Pancreas (tissue), 10 donors: ENCODE results near the gene AUP1. TPM values are rescaled to one million over a fixed set of nuclear protein-coding genes. Genes with fewer than 3 reads are reported as not detected.

Source experiments
- ATAC-seq, 4 donors: fragments of 200-7000 bp; cut with Tn5 transposase; one replicate each; pipeline versions ENCODE4 v1.8.0 to v1.9.1; 2020; ENCODE audit warnings: mild to moderate bottlenecking in 4 of 4, moderate library complexity in 4 of 4
- DNase-seq, 6 donors: peaks; one replicate each; pipeline ENCODE4 v3.0.0-alpha.2; 2020
- FAIRE-seq: peaks from 2 replicates; lab custom pipeline; 2012; peaks lifted over from hg19 to GRCh38; lab: Jason Lieb, UNC
- H3K27ac ChIP-seq, 4 donors: fragments of 200-600 bp; sonication (generic); 1 replicate in 3 of 4; 2 replicates in 1 of 4; pipeline versions ENCODE4 v1.5.0 to v1.8.0; 2020
- H3K27me3 ChIP-seq, 4 donors: fragments of 200-600 bp; one replicate each; pipeline ENCODE4 v1.8.0; 2021
- H3K36me3 ChIP-seq, 3 donors: fragments of 200-600 bp; sonication (generic) in 1 of 3; one replicate each; pipeline versions ENCODE4 v1.5.0 to v1.8.0; 2020 to 2021
- H3K4me1 ChIP-seq, 3 donors: fragments of 200-600 bp; one replicate each; pipeline ENCODE4 v1.8.0; 2021
- H3K4me3 ChIP-seq, 4 donors: fragments of 200-600 bp; sonication (generic) in 2 of 4; one replicate each; pipeline versions ENCODE4 v1.5.0 to v1.8.0; 2020 to 2021
- H3K9me3 ChIP-seq, 4 donors: fragments of 200-600 bp; one replicate each; pipeline ENCODE4 v1.8.0; 2021
- WGBS, 2 donors: extraction: QIAGEN DNeasy Blood & Tissue Kit; methylation state at CpG; one replicate each; pipeline ENCODE4 v1.1.7; 2013; 5-methylcytosine and 5-hydroxymethylcytosine counted together
- intact Hi-C, 3 donors: fragments of 100-400 bp; cut with DNase I; formaldehyde crosslinking; loops; one replicate each; pipeline versions ENCODE4 v1.11.1 to v1.14.2; 2022
- polyA plus RNA-seq, 2 donors: library from polyadenylated mRNA; stranded (reverse); fragments of 200-250 nt; gene quantifications; one replicate each; pipeline ENCODE4 v1.2.3, GENCODE V29; 2013
- total RNA-seq, 6 donors: library from RNA; stranded (reverse); fragmentation: NEBNext Ultra II Directional in 4 of 6; extraction: Animal tissue kit (Norgen Biotek cat#: 25700) in 4 of 6; gene quantifications; one replicate each; pipeline versions ENCODE4 v1.2.1 to v1.2.4, GENCODE V29; 2021 to 2023
- TF ChIP-seq, protein P1 (sequence below), 4 donors: fragments of 200-600 bp; sonication (generic) in 3 of 4; IDR thresholded peaks; one replicate each; pipeline versions ENCODE4 v1.5.0 to v1.8.0; 2021; ENCODE audit warnings: antibody characterized with exemption in 4 of 4
- donor health status: healthy with polysubstance abuse.
- donor health status: DM: no; HTN: no; CAD: no; lungs with moderate emphysema.
- donor health status: DM: no; HTN: no; CAD: no.
- donor health status: control.
- donor health status: control.
- donor health status: Bipolar disorder and iron deficiency.
- donor health status: DM: yes; HTN: yes; CAD: no.
- donor health status: DM: no; HTN: no; CAD: no.
- donor health status: DM: no; HTN: no; CAD: no.
- donor health status: DM: yes; HTN: yes; CAD: no.

AUP1 gene
- total and polyA plus RNA-seq, 8 donors: 62.1 to 258 (median 71.8) TPM

DNA sequence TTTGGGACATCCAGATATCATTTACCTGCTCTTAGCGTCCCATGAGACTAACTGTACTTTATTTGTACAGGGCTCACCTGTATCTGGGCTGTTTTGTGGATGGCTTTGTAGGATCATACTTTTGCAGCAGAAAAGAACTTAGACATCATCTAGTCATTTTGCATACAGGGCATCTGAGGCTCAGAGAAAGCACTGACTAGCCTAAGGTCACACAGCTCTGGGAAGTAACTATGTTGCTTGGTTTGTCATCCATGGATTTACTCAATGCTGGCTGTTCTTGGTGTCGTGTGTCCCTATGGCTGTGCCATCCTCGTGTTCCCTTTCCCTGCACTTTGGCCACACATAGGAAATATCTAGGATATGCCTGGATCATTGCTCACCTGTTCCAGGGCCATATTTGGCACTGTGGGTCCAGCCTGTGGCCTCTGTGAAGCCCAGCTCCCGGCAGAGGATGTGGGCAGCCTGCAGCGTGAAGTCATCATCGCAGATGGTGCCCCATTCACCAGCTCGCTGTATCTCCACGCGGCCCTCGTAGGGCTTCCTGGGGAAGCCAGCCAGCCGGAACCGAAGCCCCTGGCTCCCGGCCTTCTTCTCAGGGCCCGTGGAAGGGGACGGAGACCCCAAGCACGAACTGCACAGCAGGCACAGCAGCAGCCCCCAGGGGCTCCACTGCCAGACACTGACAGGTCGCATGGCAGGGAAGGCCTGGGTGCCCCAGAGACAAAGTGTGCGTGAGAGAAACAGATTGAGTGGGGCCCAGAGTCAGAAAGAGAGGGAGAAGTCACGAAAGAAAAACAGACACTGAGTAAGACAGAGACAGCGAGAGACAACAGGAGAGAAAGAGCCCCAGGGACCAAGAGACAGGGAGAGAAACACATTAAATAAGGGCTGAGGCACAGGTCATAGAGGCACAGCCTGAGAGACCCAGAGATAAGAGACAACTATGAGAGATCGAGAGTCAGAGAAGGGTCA is 22.7 kb upstream of the AUP1 start:
- H3K36me3 ChIP-seq: no peaks in the 10 kb centered on the region
- DNase-seq (peak in 1 of 6 donors; percentile 42), FAIRE-seq (no peak), ATAC-seq (no peak)
- intact Hi-C loops: no loop called here
- no peaks in the 10 kb centered on the region for H3K9me3 ChIP-seq
- no peaks in the 10 kb centered on the region for H3K27me3 ChIP-seq
- TF ChIP-seq, protein P1, sequence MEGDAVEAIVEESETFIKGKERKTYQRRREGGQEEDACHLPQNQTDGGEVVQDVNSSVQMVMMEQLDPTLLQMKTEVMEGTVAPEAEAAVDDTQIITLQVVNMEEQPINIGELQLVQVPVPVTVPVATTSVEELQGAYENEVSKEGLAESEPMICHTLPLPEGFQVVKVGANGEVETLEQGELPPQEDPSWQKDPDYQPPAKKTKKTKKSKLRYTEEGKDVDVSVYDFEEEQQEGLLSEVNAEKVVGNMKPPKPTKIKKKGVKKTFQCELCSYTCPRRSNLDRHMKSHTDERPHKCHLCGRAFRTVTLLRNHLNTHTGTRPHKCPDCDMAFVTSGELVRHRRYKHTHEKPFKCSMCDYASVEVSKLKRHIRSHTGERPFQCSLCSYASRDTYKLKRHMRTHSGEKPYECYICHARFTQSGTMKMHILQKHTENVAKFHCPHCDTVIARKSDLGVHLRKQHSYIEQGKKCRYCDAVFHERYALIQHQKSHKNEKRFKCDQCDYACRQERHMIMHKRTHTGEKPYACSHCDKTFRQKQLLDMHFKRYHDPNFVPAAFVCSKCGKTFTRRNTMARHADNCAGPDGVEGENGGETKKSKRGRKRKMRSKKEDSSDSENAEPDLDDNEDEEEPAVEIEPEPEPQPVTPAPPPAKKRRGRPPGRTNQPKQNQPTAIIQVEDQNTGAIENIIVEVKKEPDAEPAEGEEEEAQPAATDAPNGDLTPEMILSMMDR (IDR thresholded peaks at IDR 0.05): no peak
- no peak overlapping the region for H3K4me3 ChIP-seq
- 83 to 85% methylated on average over 21 of the region's 21 CpGs for WGBS, 2 donors
- H3K27ac ChIP-seq: no peak overlapping the region
- peaks cover 0 to 7% (median 3%) of the 10 kb centered on the region in 3 donors for H3K4me1 ChIP-seq

DNA sequence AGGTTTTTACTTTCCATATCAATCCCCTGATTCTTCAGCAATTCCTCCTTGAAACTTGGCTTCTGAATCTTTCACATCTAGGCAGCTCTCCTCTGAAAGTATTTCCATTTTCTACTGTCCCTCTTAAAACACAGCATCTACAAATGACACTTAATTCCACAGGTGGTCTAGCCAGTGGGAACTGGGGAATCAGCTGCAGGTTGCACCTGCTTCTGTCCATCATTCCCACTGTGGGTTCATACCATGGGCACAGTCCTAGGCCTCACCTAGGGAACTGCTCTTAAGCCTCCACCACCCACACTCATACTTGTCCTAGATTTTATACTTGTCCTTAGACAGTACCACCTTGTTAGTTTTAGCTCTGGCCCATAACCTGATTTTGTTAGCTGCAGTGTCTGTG is 22.0 kb upstream of the AUP1 start:
- ATAC-seq: no peak
- Histone ChIP-seq H3K4me3 (no peak overlapping the region), H3K27ac (no peak overlapping the region), H3K36me3 (no peaks in the 10 kb centered on the region), H3K4me1 (peaks cover 0 to 7% (median 3%) of the 10 kb centered on the region in 3 donors), H3K27me3 (no peaks in the 10 kb centered on the region), H3K9me3 (no peaks in the 10 kb centered on the region)
- FAIRE-seq: no peak
- intact Hi-C loops: no loop called here
- DNase-seq: no peak
- TF ChIP-seq, protein P1 (IDR thresholded peaks at IDR 0.05): no peak

DNA sequence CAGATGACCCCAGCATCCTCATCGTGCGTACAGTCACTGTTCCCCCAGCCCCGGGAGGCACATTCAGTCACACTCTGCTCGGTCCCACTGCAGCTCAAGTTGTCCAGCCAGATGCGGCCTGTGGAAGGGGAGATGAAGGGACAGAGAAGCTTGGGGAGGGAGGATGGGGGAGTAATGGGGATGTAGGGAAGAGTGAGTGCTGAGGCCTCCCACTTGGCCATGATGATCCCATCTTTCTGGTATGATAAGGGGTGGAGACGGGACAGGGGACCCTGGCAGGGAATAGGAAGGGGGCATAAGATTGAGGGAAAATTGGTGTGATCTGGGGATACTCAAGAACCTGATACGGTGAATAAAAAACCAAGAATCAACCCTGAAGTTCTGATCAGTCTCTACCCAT is 20.7 kb upstream of the AUP1 start:
- peaks cover 0 to 7% (median 3%) of the 10 kb centered on the region in 3 donors for H3K4me1 ChIP-seq
- no peak overlapping the region for H3K4me3 ChIP-seq
- TF ChIP-seq, protein P1 (IDR thresholded peaks at IDR 0.05): no peak
- H3K27ac ChIP-seq: no peak overlapping the region
- no peak for FAIRE-seq
- ATAC-seq: no peak
- no peaks in the 10 kb centered on the region for H3K36me3 ChIP-seq
- 90% methylated on average over 7 of the region's 7 CpGs for WGBS, 2 donors
- intact Hi-C loops: no loop called here
- no peaks in the 10 kb centered on the region for H3K27me3 ChIP-seq
- no peak for DNase-seq
- H3K9me3 ChIP-seq: no peaks in the 10 kb centered on the region

DNA sequence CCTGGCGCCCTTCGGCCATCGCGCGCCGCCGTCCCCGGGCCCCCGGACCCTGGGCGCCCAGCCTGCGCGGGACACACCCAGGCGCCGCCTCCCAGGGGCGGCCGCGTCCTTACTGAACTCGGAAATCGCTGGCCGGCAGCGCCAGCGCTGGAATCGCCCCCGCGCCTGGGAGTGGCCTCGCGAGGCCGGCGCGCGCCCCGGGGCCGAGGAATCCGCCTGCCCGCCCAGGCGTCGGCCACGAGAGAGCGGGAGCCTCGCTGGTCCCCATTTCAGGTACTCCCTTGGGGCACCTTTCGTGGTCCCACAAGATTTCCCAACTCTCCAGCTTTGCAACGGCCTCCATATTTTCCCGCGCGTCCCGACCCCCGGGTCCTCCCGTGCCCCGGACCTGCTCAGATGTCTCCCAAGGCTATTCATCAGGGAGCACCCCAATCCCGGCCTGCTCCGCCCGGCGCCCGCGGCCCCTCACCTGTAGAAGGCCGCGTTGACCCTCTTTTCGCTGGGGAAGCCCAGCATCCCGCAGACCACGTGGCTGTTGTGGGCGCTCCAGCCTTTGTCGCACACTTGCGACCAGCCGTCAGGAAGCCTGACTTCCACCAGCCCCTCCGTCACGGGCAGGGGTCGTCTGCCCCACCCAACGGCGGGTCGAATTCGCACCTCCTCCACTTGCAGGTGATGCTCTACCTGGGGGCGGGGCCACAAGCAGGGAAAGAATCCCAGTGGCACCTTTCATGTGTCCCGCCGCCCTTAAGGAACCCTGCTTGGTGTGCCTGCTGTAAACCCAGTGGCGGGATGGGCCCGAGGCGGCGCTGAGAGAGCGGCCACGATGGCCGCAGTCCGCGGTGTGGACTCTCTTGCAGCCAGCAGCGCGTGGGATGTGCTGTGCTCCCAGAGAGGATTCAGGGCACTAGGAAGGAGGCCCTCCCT is 19.7 kb upstream of the AUP1 start:
- ATAC-seq (peak; percentile 84 to 91 (median 87)), FAIRE-seq (no peak), DNase-seq (peak; percentile 52 to 85 (median 66))
- peak overlapping the region; percentile 30 to 64 (median 46) for H3K4me3 ChIP-seq
- peaks cover 0 to 7% (median 3%) of the 10 kb centered on the region in 3 donors for H3K4me1 ChIP-seq
- TF ChIP-seq, protein P1 (IDR thresholded peaks at IDR 0.05): no peak
- H3K27ac ChIP-seq: peak overlapping the region in 3 of 4 donors; percentile 6 to 36 (median 15)
- no peaks in the 10 kb centered on the region for H3K27me3 ChIP-seq
- H3K36me3 ChIP-seq: no peaks in the 10 kb centered on the region
- 3 to 4% methylated on average over 74 to 85 of the region's 85 CpGs for WGBS, 2 donors
- no peaks in the 10 kb centered on the region for H3K9me3 ChIP-seq
- intact Hi-C loops: no loop called here
